ENCODE data around the gene SMAD7. TPM values are rescaled to one million over a fixed set of nuclear protein-coding genes. Genes with fewer than 3 reads are reported as not detected.

The SMAD7 gene
- total RNA-seq, 5 donors from 2014 or later (not counting 1 experiment from before 2014, with no cell fraction given) = 28.5 to 138 (median 57.7) TPM

- no peaks in the 10 kb centered on the region for H3K36me3 ChIP-seq (ENCODE audit: control insufficient read depth in 2 of 2, extremely low read depth in 1 of 2, insufficient read depth in 1 of 2, low read length in 1 of 2)
- no peak overlapping the region for H3K4me3 Mint-ChIP-seq
- ChIA-PET CTCF (interaction anchor here in 1 of 2 donors (1.2 kb wide), 1 partner anchor 11 kb away, joined by 9 read pairs; no protein-coding TSS in a partner anchor), POLR2A (interaction anchor here in 1 of 2 donors (1.3 kb wide), 1 partner anchor 20 kb away, joined by 3 read pairs; no protein-coding TSS in a partner anchor)
- DNase-seq = peak in 5 of 35 experiments; percentile 15 to 53 (median 16)
- peak; percentile 68 to 93 (median 72) for ATAC-seq (replicated peaks in 1 of 4)
- H3K27me3 Mint-ChIP-seq = peaks cover 0 to 5% of the 10 kb centered on the region in 2 donors
- H3K9me3 ChIP-seq = no peaks in the 10 kb centered on the region
- H3K27ac Mint-ChIP-seq = no peak overlapping the region
- no peak overlapping the region for H3K4me3 ChIP-seq (ENCODE audit: control insufficient read depth in 1 of 2, extremely low read depth in 1 of 2, low read length in 1 of 2)
- H3K4me1 Mint-ChIP-seq = peaks cover 10 to 12% (median 11%) of the 10 kb centered on the region in 3 donors
- H3K36me3 Mint-ChIP-seq = no peaks in the 10 kb centered on the region
- WGBS (ENCODE audit: insufficient coverage) = no CpG with 5 or more reads among the region's 3 CpGs
- no peak overlapping the region for H3K27ac ChIP-seq (ENCODE audit: low read length)
- peaks cover 0 to 5% of the 10 kb centered on the region in 2 experiments for H3K27me3 ChIP-seq (replicated peaks in 1 of 2; ENCODE audit: control insufficient read depth in 2 of 2, extremely low read depth in 1 of 2, insufficient read depth in 2 of 2, low read length in 1 of 2)
- H3K4me1 ChIP-seq (ENCODE audit: control insufficient read depth in 1 of 2, extremely low read depth in 1 of 2, insufficient read depth in 2 of 2, low read length in 2 of 2) = peaks cover 2 to 4% of the 10 kb centered on the region in 2 experiments
- H3K9me3 Mint-ChIP-seq = no peaks in the 10 kb centered on the region
These were observed 12.3 kb upstream of the SMAD7 start for GRCh38 chr18:48962994-48963561.

GRCh38 chr18:48962252-48962993 is 11.7 kb upstream of the SMAD7 start:
- H3K27ac Mint-ChIP-seq = no peak overlapping the region
- H3K4me3 Mint-ChIP-seq = no peak overlapping the region
- ATAC-seq (replicated peaks in 1 of 4) (no peak), DNase-seq (no peak)
- no peak overlapping the region for H3K4me3 ChIP-seq (ENCODE audit: control insufficient read depth in 1 of 2, extremely low read depth in 1 of 2, low read length in 1 of 2)
- H3K4me1 ChIP-seq (ENCODE audit: control insufficient read depth in 1 of 2, extremely low read depth in 1 of 2, insufficient read depth in 2 of 2, low read length in 2 of 2) = peaks cover 2 to 4% of the 10 kb centered on the region in 2 experiments
- peaks cover 0 to 5% of the 10 kb centered on the region in 2 donors for H3K27me3 Mint-ChIP-seq
- WGBS (ENCODE audit: insufficient coverage) = 82% methylated on average over 5 of the region's 13 CpGs
- H3K36me3 Mint-ChIP-seq = no peaks in the 10 kb centered on the region
- H3K36me3 ChIP-seq (ENCODE audit: control insufficient read depth in 2 of 2, extremely low read depth in 1 of 2, insufficient read depth in 1 of 2, low read length in 1 of 2) = no peaks in the 10 kb centered on the region
- H3K27me3 ChIP-seq (replicated peaks in 1 of 2; ENCODE audit: control insufficient read depth in 2 of 2, extremely low read depth in 1 of 2, insufficient read depth in 2 of 2, low read length in 1 of 2) = peaks cover 0 to 5% of the 10 kb centered on the region in 2 experiments
- ChIA-PET POLR2A (interaction anchor here in 1 of 2 donors (1.3 kb wide), 1 partner anchor 21 kb away, joined by 3 read pairs; no protein-coding TSS in a partner anchor), CTCF (interaction anchor here (0.6 to 1.2 kb wide), 2 partner anchors 10 to 484 kb away, joined by 4 to 9 read pairs; no protein-coding TSS in a partner anchor)
- H3K9me3 Mint-ChIP-seq = no peaks in the 10 kb centered on the region
- H3K9me3 ChIP-seq = no peaks in the 10 kb centered on the region
- no peak overlapping the region for H3K27ac ChIP-seq (ENCODE audit: low read length)
- peaks cover 10 to 12% (median 11%) of the 10 kb centered on the region in 3 donors for H3K4me1 Mint-ChIP-seq

- H3K4me1 Mint-ChIP-seq = peaks cover 10 to 17% (median 13%) of the 10 kb centered on the region in 3 donors
- Histone ChIP-seq H3K4me1 (ENCODE audit: control insufficient read depth in 1 of 2, extremely low read depth in 1 of 2, insufficient read depth in 2 of 2, low read length in 2 of 2) (peaks cover 2 to 4% of the 10 kb centered on the region in 2 experiments), H3K36me3 (ENCODE audit: control insufficient read depth in 2 of 2, extremely low read depth in 1 of 2, insufficient read depth in 1 of 2, low read length in 1 of 2) (no peaks in the 10 kb centered on the region), H3K27ac (ENCODE audit: low read length) (no peak overlapping the region), H3K27me3 (replicated peaks in 1 of 2; ENCODE audit: control insufficient read depth in 2 of 2, extremely low read depth in 1 of 2, insufficient read depth in 2 of 2, low read length in 1 of 2) (peaks cover 0 to 5% of the 10 kb centered on the region in 2 experiments), H3K9me3 (no peaks in the 10 kb centered on the region), H3K4me3 (ENCODE audit: control insufficient read depth in 1 of 2, extremely low read depth in 1 of 2, low read length in 1 of 2) (no peak overlapping the region)
- WGBS (ENCODE audit: insufficient coverage) = 86% methylated on average over 10 of the region's 12 CpGs
- POLR2A ChIA-PET = no interaction called here
- DNase-seq (no peak), ATAC-seq (replicated peaks in 1 of 4) (no peak)
- H3K27ac Mint-ChIP-seq = no peak overlapping the region
- CTCF ChIA-PET = no interaction called here
- H3K9me3 Mint-ChIP-seq = no peaks in the 10 kb centered on the region
- H3K27me3 Mint-ChIP-seq = peaks cover 0 to 5% of the 10 kb centered on the region in 2 donors
- H3K4me3 Mint-ChIP-seq = no peak overlapping the region
- H3K36me3 Mint-ChIP-seq = no peaks in the 10 kb centered on the region
These were observed 10.8 kb upstream of the SMAD7 start for GRCh38 chr18:48961547-48961946.

GRCh38 chr18:48959921-48960920 is 9.5 kb upstream of the SMAD7 start:
- DNase-seq (no peak), ATAC-seq (replicated peaks in 1 of 4) (no peak)
- H3K4me1 ChIP-seq (ENCODE audit: control insufficient read depth in 1 of 2, extremely low read depth in 1 of 2, insufficient read depth in 2 of 2, low read length in 2 of 2) = peaks cover 2 to 13% of the 10 kb centered on the region in 2 experiments
- H3K9me3 Mint-ChIP-seq = no peaks in the 10 kb centered on the region
- no peak overlapping the region for H3K4me3 Mint-ChIP-seq
- peaks cover 0 to 5% of the 10 kb centered on the region in 2 donors for H3K27me3 Mint-ChIP-seq
- no peak overlapping the region for H3K4me3 ChIP-seq (ENCODE audit: control insufficient read depth in 1 of 2, extremely low read depth in 1 of 2, low read length in 1 of 2)
- no peak overlapping the region for H3K27ac ChIP-seq (ENCODE audit: low read length)
- 91% methylated on average over 7 of the region's 17 CpGs for WGBS (ENCODE audit: insufficient coverage)
- H3K9me3 ChIP-seq = no peaks in the 10 kb centered on the region
- H3K36me3 Mint-ChIP-seq = no peaks in the 10 kb centered on the region
- H3K4me1 Mint-ChIP-seq = peaks cover 21 to 30% (median 24%) of the 10 kb centered on the region in 3 donors
- H3K27ac Mint-ChIP-seq = no peak overlapping the region
- CTCF ChIA-PET = no interaction called here
- no peaks in the 10 kb centered on the region for H3K36me3 ChIP-seq (ENCODE audit: control insufficient read depth in 2 of 2, extremely low read depth in 1 of 2, insufficient read depth in 1 of 2, low read length in 1 of 2)
- H3K27me3 ChIP-seq (replicated peaks in 1 of 2; ENCODE audit: control insufficient read depth in 2 of 2, extremely low read depth in 1 of 2, insufficient read depth in 2 of 2, low read length in 1 of 2) = peaks cover 0 to 5% of the 10 kb centered on the region in 2 experiments
- POLR2A ChIA-PET = no interaction called here

- H3K4me3 ChIP-seq (ENCODE audit: control insufficient read depth in 1 of 2, extremely low read depth in 1 of 2, low read length in 1 of 2) = no peak overlapping the region
- H3K9me3 ChIP-seq = no peaks in the 10 kb centered on the region
- Mint-ChIP-seq H3K9me3 (no peaks in the 10 kb centered on the region), H3K36me3 (no peaks in the 10 kb centered on the region), H3K4me1 (peaks cover 27 to 34% (median 30%) of the 10 kb centered on the region in 3 donors), H3K4me3 (no peak overlapping the region), H3K27ac (no peak overlapping the region), H3K27me3 (peaks cover 0 to 5% of the 10 kb centered on the region in 2 donors)
- no peak for ATAC-seq (replicated peaks in 1 of 4)
- no peak for DNase-seq
- no peaks in the 10 kb centered on the region for H3K36me3 ChIP-seq (ENCODE audit: control insufficient read depth in 2 of 2, extremely low read depth in 1 of 2, insufficient read depth in 1 of 2, low read length in 1 of 2)
- no peak overlapping the region for H3K27ac ChIP-seq (ENCODE audit: low read length)
- H3K4me1 ChIP-seq (ENCODE audit: control insufficient read depth in 1 of 2, extremely low read depth in 1 of 2, insufficient read depth in 2 of 2, low read length in 2 of 2) = peaks cover 2 to 20% of the 10 kb centered on the region in 2 experiments
- H3K27me3 ChIP-seq (replicated peaks in 1 of 2; ENCODE audit: control insufficient read depth in 2 of 2, extremely low read depth in 1 of 2, insufficient read depth in 2 of 2, low read length in 1 of 2) = peaks cover 0 to 5% of the 10 kb centered on the region in 2 experiments
- CTCF ChIA-PET = no interaction called here
- POLR2A ChIA-PET = no interaction called here
- 74% methylated on average over 4 of the region's 7 CpGs for WGBS (ENCODE audit: insufficient coverage)
These were observed 8.8 kb upstream of the SMAD7 start for GRCh38 chr18:48959551-48959920.

GRCh38 chr18:48958951-48959350 is 8.2 kb upstream of the SMAD7 start:
- Mint-ChIP-seq H3K27ac (no peak overlapping the region), H3K4me3 (no peak overlapping the region), H3K9me3 (no peaks in the 10 kb centered on the region), H3K4me1 (peaks cover 32 to 39% (median 35%) of the 10 kb centered on the region in 3 donors), H3K27me3 (peaks cover 0 to 5% of the 10 kb centered on the region in 2 donors), H3K36me3 (no peaks in the 10 kb centered on the region)
- Histone ChIP-seq H3K4me1 (ENCODE audit: control insufficient read depth in 1 of 2, extremely low read depth in 1 of 2, insufficient read depth in 2 of 2, low read length in 2 of 2) (peaks cover 2 to 20% of the 10 kb centered on the region in 2 experiments), H3K27ac (ENCODE audit: low read length) (no peak overlapping the region), H3K9me3 (no peaks in the 10 kb centered on the region), H3K36me3 (ENCODE audit: control insufficient read depth in 2 of 2, extremely low read depth in 1 of 2, insufficient read depth in 1 of 2, low read length in 1 of 2) (no peaks in the 10 kb centered on the region), H3K27me3 (replicated peaks in 1 of 2; ENCODE audit: control insufficient read depth in 2 of 2, extremely low read depth in 1 of 2, insufficient read depth in 2 of 2, low read length in 1 of 2) (peaks cover 0 to 5% of the 10 kb centered on the region in 2 experiments), H3K4me3 (ENCODE audit: control insufficient read depth in 1 of 2, extremely low read depth in 1 of 2, low read length in 1 of 2) (no peak overlapping the region)
- ATAC-seq (replicated peaks in 1 of 4) = no peak
- CTCF ChIA-PET = no interaction called here
- WGBS (ENCODE audit: insufficient coverage) = 100% methylated on average over 2 of the region's 6 CpGs
- DNase-seq = no peak
- POLR2A ChIA-PET = no interaction called here

All from T-cell (primary cell).